Neural progenitor cell (in vitro differentiated cells): Measurements from ENCODE around the gene RELCH. TPM values are rescaled to one million over a fixed set of nuclear protein-coding genes. Genes with fewer than 3 reads are reported as not detected.

Experiments
- DNase-seq: peaks from one replicate; pipeline ENCODE4 v3.0.0-alpha.2; 2016; ENCODE audit warnings: low spot score
- H2AFZ ChIP-seq: fragments of 200-600 bp; sonication (generic); replicated peaks from 2 replicates; pipeline ENCODE4 v1.6.1; 2016; ENCODE audit warnings: antibody characterized with exemption
- H3F3A ChIP-seq: fragments of 200-600 bp; sonication (generic); 2 replicates; pipeline ENCODE4 v1.6.1; 2016; ENCODE audit warnings: antibody characterized with exemption, low read depth
- H3K27ac ChIP-seq: fragments of 200-600 bp; sonication (generic); 2 replicates; pipeline ENCODE4 v1.5.1; 2016; ENCODE audit warnings: mild to moderate bottlenecking
- H3K27me3 ChIP-seq: fragments of 200-600 bp; sonication (generic); 2 replicates; pipeline ENCODE4 v1.6.1; 2016; ENCODE audit warnings: mild to moderate bottlenecking, moderate library complexity
- H3K36me3 ChIP-seq: fragments of 200-600 bp; sonication (generic); 2 replicates; pipeline ENCODE4 v1.5.1; 2016
- H3K4me1 ChIP-seq: fragments of 200-600 bp; sonication (generic); 2 replicates; pipeline ENCODE4 v1.6.1; 2016; ENCODE audit warnings: mixed run types
- H3K4me2 ChIP-seq: fragments of 200-600 bp; sonication (generic); 2 replicates; pipeline ENCODE4 v1.6.1; 2016
- H3K4me3 ChIP-seq: fragments of 200-600 bp; sonication (generic); 2 replicates; pipeline ENCODE4 v1.5.1; 2016
- H3K79me2 ChIP-seq: fragments of 200-600 bp; sonication (generic); 2 replicates; pipeline ENCODE4 v1.6.1; 2016; ENCODE audit warnings: low read depth
- H3K9ac ChIP-seq: fragments of 200-600 bp; sonication (generic); 2 replicates; pipeline ENCODE4 v1.6.1; 2016
- H3K9me3 ChIP-seq: fragments of 200-600 bp; sonication (generic); 2 replicates; pipeline ENCODE4 v1.5.1; 2016; ENCODE audit warnings: low read depth
- H4K20me1 ChIP-seq: fragments of 200-600 bp; sonication (generic); 2 replicates; pipeline ENCODE4 v1.6.1; 2016; ENCODE audit warnings: low read depth
- H3K27ac Mint-ChIP-seq: 3 replicates; pipeline ENCODE4 v1.8.0; 2021; ENCODE audit warnings: mixed read lengths
- H3K27me3 Mint-ChIP-seq: 2 replicates; pipeline ENCODE4 v1.8.0; 2022; ENCODE audit warnings: low read depth, mild to moderate bottlenecking, inconsistent platforms, moderate library complexity, mixed read lengths; ENCODE audit not compliant: insufficient read depth
- H3K36me3 Mint-ChIP-seq: 3 replicates; pipeline ENCODE4 v1.8.0; 2021; ENCODE audit warnings: mixed read lengths
- H3K4me1 Mint-ChIP-seq: 3 replicates; pipeline ENCODE4 v1.8.0; 2021; ENCODE audit warnings: mixed read lengths
- H3K4me3 Mint-ChIP-seq: 3 replicates; pipeline ENCODE4 v1.8.0; 2021; ENCODE audit warnings: mild to moderate bottlenecking, moderate library complexity, mixed read lengths
- H3K9me3 Mint-ChIP-seq: 3 replicates; pipeline ENCODE4 v1.8.0; 2020; ENCODE audit warnings: mixed read lengths
- CTCF ChIP-seq: fragments of 200-600 bp; sonication (generic); IDR thresholded peaks from 2 replicates; pipeline ENCODE4 v1.5.1; 2017; ENCODE audit warnings: antibody characterized with exemption, mild to moderate bottlenecking
- EZH2 ChIP-seq: fragments of 200-600 bp; sonication (generic); IDR thresholded peaks from 2 replicates; pipeline ENCODE4 v1.6.1; 2017; ENCODE audit warnings: antibody characterized with exemption, mild to moderate bottlenecking, moderate library complexity
- EZH2phosphoT487 ChIP-seq: fragments of 200-600 bp; sonication (generic); IDR thresholded peaks from 2 replicates; pipeline ENCODE4 v1.6.1; 2017; ENCODE audit warnings: antibody characterized with exemption
- total RNA-seq: library from RNA; depleted of rRNA; stranded (reverse); fragments of >200 nt; gene quantifications from 2 replicates; pipeline ENCODE4 v1.2.3, GENCODE V29; 2015; ENCODE audit warnings: low replicate concordance

The RELCH gene
- total RNA-seq, 1 donor from 2014 or later = 40.9 TPM

- no peak for DNase-seq
- Mint-ChIP-seq H3K4me1 (no peaks in the 10 kb centered on the region), H3K9me3 (no peaks in the 10 kb centered on the region), H3K27me3 (no peaks in the 10 kb centered on the region), H3K36me3 (peaks cover 2% of the 10 kb centered on the region), H3K27ac (no peak overlapping the region), H3K4me3 (no peak overlapping the region)
- Histone ChIP-seq H3K4me2 (no peak overlapping the region), H3K4me1 (peaks cover 3% of the 10 kb centered on the region), H3K27me3 (no peaks in the 10 kb centered on the region), H3K36me3 (peaks cover 6% of the 10 kb centered on the region), H3F3A (peaks cover 7% of the 10 kb centered on the region), H4K20me1 (no peaks in the 10 kb centered on the region), H2AFZ (no peak overlapping the region), H3K79me2 (no peaks in the 10 kb centered on the region), H3K27ac (no peak overlapping the region), H3K4me3 (no peak overlapping the region), H3K9me3 (no peaks in the 10 kb centered on the region), H3K9ac (no peak overlapping the region)
- TF ChIP-seq CTCF (no peak), EZH2 (no peak), EZH2phosphoT487 (no peak)
These were observed 42.7 kb upstream of the RELCH start for GRCh38 chr18:62144338-62144737.

GRCh38 chr18:62151068-62151771 is 35.8 kb upstream of the RELCH start:
- no peaks in the 10 kb centered on the region for H3K4me1 Mint-ChIP-seq

GRCh38 chr18:62152844-62153243 is 34.2 kb upstream of the RELCH start:
- H3K4me1 ChIP-seq = no peaks in the 10 kb centered on the region
- H3K9ac ChIP-seq = no peak overlapping the region
- Mint-ChIP-seq H3K4me1 (no peaks in the 10 kb centered on the region), H3K9me3 (no peaks in the 10 kb centered on the region), H3K36me3 (peaks cover 7% of the 10 kb centered on the region), H3K27me3 (no peaks in the 10 kb centered on the region), H3K27ac (no peak overlapping the region), H3K4me3 (no peak overlapping the region)
- no peaks in the 10 kb centered on the region for H3K79me2 ChIP-seq
- H3K27me3 ChIP-seq = no peaks in the 10 kb centered on the region
- TF ChIP-seq EZH2phosphoT487 (no peak), EZH2 (no peak), CTCF (no peak)
- no peak for DNase-seq
- H4K20me1 ChIP-seq = no peaks in the 10 kb centered on the region
- H3F3A ChIP-seq = no peaks in the 10 kb centered on the region
- no peaks in the 10 kb centered on the region for H3K36me3 ChIP-seq
- no peak overlapping the region for H2AFZ ChIP-seq
- H3K27ac ChIP-seq = no peak overlapping the region
- no peak overlapping the region for H3K4me3 ChIP-seq
- H3K9me3 ChIP-seq = no peaks in the 10 kb centered on the region
- no peak overlapping the region for H3K4me2 ChIP-seq

More at GRCh38 chr18:62151068-62151771, 35.8 kb upstream of the RELCH start:
- H3K36me3 ChIP-seq = no peaks in the 10 kb centered on the region
- Mint-ChIP-seq H3K27ac (no peak overlapping the region), H3K4me3 (no peak overlapping the region), H3K9me3 (no peaks in the 10 kb centered on the region), H3K36me3 (peaks cover 7% of the 10 kb centered on the region), H3K27me3 (no peaks in the 10 kb centered on the region)
- H3K4me3 ChIP-seq = no peak overlapping the region
- no peak overlapping the region for H3K4me2 ChIP-seq
- no peaks in the 10 kb centered on the region for H3F3A ChIP-seq
- H4K20me1 ChIP-seq = no peaks in the 10 kb centered on the region
- H3K4me1 ChIP-seq = no peaks in the 10 kb centered on the region
- TF ChIP-seq CTCF = no peak
- no peak for TF ChIP-seq EZH2phosphoT487
- no peak for TF ChIP-seq EZH2
- DNase-seq = no peak
- H2AFZ ChIP-seq = no peak overlapping the region
- no peak overlapping the region for H3K27ac ChIP-seq
- H3K79me2 ChIP-seq = no peaks in the 10 kb centered on the region
- H3K27me3 ChIP-seq = no peaks in the 10 kb centered on the region
- no peaks in the 10 kb centered on the region for H3K9me3 ChIP-seq
- H3K9ac ChIP-seq = no peak overlapping the region
